Activated naive CD4-positive, alpha-beta T cell treated with Interleukin-2 at 50 U/mL for 16 hours (primary cell): ENCODE measurements around the gene KCNQ2.

Source experiments
- DNase-seq: peaks from one replicate; pipeline ENCODE4 v3.0.0-alpha.2; 2020

The KCNQ2 gene

GRCh38 chr20:63379296-63379695 lies 93.2 kb downstream of the KCNQ2 start:
- no peak for DNase-seq

- DNase-seq, result no peak
Observed at GRCh38 chr20:63378626-63379025, 93.8 kb downstream of the KCNQ2 start.

- DNase-seq, result no peak
Observed at GRCh38 chr20:63377951-63378381, 94.5 kb downstream of the KCNQ2 start.

- no peak for DNase-seq
Observed at GRCh38 chr20:63377256-63377941, 95.1 kb downstream of the KCNQ2 start.

GRCh38 chr20:63376283-63377250 lies 95.9 kb downstream of the KCNQ2 start:
- DNase-seq, result no peak

- no peak for DNase-seq
Observed at GRCh38 chr20:63375438-63375837, 97.0 kb downstream of the KCNQ2 start.

DNA sequence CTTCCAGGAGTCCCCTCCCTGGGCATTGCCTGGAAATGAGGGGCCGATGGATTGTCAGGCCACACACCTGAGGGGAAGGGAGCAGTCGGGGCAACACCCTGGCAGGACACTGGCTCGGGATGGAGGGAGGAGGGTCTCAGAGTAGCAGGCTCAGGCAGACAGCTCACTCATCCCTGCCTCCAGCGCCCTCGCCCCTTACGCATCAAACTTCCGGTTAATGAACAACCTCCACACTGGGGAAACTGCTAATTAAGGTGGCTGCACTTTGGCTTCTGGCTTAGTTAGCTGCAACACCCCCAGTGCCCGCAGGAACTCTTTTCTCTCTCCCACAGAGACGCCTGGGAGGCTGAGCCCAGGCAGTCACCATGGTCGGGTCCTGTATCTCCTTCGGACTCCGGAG lies 98.0 kb downstream of the KCNQ2 start:
- DNase-seq, result no peak

GRCh38 chr20:63373996-63374395 lies 98.5 kb downstream of the KCNQ2 start:
- DNase-seq, result no peak

- no peak for DNase-seq
Observed at GRCh38 chr20:63372971-63373885, 99.2 kb downstream of the KCNQ2 start.

DNA sequence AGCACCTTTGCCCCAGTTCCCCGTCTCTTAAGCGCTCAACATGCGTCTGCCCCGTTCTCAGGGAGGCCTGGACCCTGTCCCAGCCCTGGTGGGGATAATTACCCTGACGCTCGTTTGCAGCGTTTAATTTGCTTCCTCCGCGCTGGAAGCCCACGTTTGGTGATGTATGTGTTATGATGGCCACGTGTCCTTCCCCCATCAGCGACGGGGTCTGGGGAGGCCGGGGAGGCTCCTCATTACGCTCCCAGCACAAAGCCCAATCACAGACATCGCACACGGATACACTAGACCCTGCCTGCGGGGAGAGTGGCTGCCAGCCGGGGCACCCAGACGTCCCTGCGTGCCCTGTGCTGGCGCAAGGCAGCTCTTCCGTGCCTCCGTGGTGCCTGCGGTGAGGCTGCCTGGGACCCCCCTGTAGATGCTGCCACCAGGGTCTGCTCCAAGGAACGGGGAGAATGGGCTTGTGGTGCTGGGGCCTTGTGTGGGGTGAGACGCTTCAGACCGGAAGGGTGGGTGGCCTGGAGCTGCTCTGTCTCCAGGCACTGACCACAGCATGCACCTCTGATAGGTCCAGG lies 101.1 kb downstream of the KCNQ2 start:
- no peak for DNase-seq

GRCh38 chr20:63370618-63371187 lies 101.8 kb downstream of the KCNQ2 start:
- no peak for DNase-seq

GRCh38 chr20:63369724-63370617 lies 102.5 kb downstream of the KCNQ2 start:
- no peak for DNase-seq

GRCh38 chr20:63369024-63369530 lies 103.4 kb downstream of the KCNQ2 start:
- DNase-seq, result no peak

DNA sequence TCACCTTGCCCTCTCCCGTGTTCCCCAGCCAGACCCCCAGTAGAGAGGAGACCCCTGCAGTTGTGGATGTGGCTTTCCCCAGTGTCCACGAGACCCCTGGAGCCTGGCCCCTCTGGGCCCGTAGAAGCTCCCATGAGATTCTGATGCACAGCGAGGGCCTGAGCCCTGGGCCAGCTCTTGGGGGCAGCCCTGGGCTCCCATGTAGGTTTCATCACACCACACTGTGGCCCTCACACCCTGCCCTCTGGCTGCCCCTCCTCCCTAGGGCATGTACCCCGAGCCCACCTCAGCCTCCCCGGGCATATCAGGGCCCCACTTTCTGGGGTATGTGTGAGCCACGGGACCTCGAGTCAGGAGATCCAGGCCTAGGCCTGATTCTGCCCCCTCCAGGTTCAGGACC lies 104.3 kb downstream of the KCNQ2 start:
- no peak for DNase-seq

- DNase-seq, result no peak
Observed at GRCh38 chr20:63367446-63368055, 104.9 kb downstream of the KCNQ2 start.

DNA sequence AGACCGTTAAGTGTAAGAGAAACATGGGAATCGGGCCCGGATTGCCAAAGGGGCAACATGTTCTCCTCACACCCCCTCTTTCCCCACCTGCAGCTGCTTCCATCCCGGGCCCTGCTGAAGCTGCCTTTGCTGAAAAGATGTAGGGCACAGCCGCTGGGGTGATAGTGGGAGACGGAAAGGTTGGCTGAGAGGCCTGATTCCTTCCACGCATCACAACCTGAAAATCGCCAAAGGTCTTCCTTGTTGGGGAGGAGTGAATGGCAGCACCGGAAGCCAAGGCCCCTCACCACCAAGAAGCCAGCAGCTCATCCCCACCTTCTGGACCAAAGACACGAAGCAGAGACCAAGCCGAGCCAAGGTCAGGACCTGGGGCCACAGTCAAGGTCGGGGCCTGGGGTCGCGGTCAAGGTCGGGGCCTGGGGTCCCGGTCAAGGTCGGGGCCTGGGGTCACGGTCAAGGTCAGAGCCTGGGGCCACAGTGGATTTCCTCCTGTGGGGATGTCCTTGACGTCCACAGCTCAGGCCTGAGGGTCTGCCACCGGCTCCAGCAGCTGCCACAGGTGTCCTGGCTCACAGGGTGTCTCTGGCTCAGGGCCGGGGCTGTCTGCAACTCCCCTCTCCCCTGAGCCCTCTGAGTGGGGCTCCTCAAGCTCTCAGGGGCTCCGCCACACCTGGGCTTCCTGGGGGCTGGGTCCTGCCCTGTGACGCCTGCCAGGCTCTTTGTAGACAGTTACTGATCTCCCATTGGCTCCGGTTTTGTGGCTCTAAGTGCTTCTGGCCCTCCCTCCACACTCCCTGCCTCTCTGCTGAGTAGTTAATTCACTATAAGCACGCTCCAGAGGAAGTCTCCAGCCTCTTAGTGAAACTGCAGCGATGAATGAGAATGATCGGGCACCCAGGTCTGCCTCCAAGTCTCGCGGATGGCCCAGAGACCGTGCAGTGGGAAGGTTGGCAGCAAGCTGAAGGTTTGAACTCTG lies 105.8 kb downstream of the KCNQ2 start:
- DNase-seq, result no peak

DNA sequence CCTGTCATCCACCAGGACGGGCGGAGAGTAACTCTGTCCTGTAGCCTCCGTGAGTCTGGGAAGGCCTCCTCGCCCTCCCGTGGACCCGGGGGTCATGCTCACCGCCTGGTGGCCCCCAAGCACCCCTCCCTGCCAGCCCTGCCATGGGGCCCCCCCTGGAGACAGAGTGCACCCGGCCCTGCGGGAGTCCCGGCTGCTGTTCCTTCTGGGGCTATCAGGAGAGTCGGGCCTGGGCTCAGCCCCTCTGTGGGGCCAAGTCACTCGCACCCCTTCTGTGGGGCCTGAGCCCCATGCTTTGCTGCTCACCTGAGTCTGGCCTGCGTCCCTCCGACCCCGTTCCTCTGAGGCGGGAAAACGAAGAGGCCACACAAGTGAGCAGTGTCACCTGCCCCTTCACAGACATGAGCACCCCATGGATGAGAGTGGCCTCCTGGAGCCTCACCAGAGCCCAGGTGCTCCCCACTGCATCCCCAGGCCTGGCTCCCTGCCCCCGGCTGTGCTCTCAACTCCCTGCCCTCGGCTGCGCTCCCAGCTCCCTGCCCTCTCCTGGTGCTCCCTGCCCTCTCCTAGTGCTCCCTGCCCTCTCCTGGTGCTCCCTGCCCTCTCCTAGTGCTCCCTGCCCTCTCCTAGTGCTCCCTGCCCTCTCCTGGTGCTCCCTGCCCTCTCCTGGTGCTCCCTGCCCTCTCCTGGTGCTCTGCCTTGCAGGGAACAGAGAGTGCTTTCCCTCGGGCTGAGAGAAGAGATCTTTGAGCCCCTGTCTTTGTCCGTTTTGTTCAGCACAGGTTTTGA lies 106.7 kb downstream of the KCNQ2 start:
- DNase-seq, result no peak
